Hematopoietic multipotent progenitor cell treated with erythropoietin and hydrocortisone succinate and interleukin-3 and kit ligand, for 17 days (in vitro differentiated cells): ENCODE measurements around the gene CDC14B.
"Not testable (repeated sequence)": the region's sequence is repeated elsewhere in the genome, so short reads cannot be mapped to it uniquely, and the experiment has no call there.

ENCODE experiments used
- DNase-seq: peaks from one replicate; pipeline ENCODE4 v3.0.0-alpha.2; 2015; ENCODE audit warnings: low spot score

Gene CDC14B

GRCh38 chr9:96621618-96622017 lies 2.0 kb upstream of the CDC14B start:
- DNase-seq = no peak

- DNase-seq = no peak
These were observed 1.2 kb upstream of the CDC14B start for GRCh38 chr9:96620832-96621269.

DNA sequence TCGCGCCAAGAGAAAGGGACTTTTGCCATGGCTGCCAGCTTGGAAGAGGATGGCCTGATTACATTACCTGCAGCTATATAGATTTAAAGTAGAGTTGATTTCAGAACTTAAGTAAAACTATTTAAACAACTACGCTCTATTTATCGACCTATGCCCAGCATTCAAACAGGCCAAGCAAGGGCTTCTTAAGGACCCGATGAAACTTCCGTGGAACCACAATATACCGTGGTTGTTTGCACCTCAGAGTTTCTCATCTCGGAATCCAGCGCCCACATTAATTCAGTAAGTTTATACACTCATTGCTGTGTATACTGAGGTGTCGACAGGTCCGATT lies 505 bp upstream of the CDC14B start:
- DNase-seq = no peak

DNA sequence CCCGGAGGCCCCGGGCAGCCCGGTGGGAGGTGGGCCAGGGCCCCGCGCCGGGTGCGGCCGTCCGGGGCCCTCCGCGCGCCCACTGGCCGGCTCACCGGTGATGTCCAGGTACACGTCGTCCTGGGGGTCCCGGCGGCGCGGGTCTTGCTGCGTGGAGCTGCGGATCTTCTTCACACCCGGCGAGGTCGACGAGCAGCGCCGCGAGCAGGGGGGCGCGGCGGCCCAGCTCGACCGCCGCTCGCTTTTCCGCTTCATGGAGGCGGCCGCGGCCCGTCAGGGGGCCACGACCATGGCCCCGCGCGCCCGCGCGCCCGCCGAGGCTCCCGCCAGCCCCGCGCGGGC lies 548 bp downstream of the CDC14B start:
- DNase-seq = no peak

GRCh38 chr9:96618209-96619123 lies 1.2 kb downstream of the CDC14B start:
- no peak for DNase-seq

GRCh38 chr9:96617439-96618185 lies 2.0 kb downstream of the CDC14B start:
- DNase-seq = no peak

GRCh38 chr9:96616817-96617438 lies 2.7 kb downstream of the CDC14B start:
- no peak for DNase-seq

- no peak for DNase-seq
These were observed 4.2 kb downstream of the CDC14B start for GRCh38 chr9:96615411-96615810.

DNA sequence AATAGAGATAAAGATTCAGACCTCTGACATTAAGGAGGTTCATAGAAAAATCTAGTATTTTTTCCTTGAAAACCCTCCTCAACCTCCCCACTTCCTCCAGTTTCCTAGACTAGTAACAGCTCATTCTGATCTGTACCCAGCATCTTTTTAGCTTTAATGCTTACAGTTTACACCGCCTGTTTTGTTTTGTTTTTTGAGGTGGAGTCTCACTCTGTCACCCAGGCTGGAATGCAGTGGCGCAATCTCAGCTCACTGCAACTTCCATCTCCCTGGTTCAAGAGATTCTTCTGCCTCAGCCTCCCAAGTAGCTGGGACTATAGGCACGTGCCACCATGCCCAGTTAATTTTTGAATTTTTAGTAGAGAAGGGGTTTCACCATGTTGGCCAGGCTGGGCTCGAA lies 5.0 kb downstream of the CDC14B start:
- DNase-seq = not testable (repeated sequence)

- no peak for DNase-seq
These were observed 6.6 kb downstream of the CDC14B start for GRCh38 chr9:96612966-96613589.

- DNase-seq = no peak
These were observed 7.3 kb downstream of the CDC14B start for GRCh38 chr9:96612105-96612965.

GRCh38 chr9:96611302-96611701 lies 8.3 kb downstream of the CDC14B start:
- DNase-seq = no peak

GRCh38 chr9:96609732-96610131 lies 9.9 kb downstream of the CDC14B start:
- no peak for DNase-seq

GRCh38 chr9:96607971-96608370 lies 11.7 kb downstream of the CDC14B start:
- DNase-seq = no peak

DNA sequence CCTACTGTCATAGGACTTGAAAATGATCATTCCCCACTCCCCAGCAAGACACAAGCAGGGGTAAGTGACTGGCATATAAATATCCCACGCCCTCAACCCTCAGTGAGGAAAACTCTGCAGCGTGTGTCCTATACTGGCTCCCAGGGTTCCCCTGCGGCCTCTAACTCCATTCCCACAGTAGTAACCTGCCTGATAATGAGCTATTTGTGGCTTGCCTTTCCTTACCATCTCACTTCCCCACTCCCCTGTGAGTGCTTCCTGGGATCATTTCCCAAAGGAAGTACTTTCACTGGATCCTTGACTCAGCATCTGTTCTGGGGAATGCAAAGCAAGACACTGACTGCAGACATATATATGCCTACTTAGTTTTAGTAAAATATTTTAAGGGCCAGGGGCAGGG lies 14.3 kb downstream of the CDC14B start:
- DNase-seq = no peak

GRCh38 chr9:96604004-96604319 lies 15.7 kb downstream of the CDC14B start:
- DNase-seq = no peak

GRCh38 chr9:96603305-96604003 lies 16.2 kb downstream of the CDC14B start:
- no peak for DNase-seq

DNA sequence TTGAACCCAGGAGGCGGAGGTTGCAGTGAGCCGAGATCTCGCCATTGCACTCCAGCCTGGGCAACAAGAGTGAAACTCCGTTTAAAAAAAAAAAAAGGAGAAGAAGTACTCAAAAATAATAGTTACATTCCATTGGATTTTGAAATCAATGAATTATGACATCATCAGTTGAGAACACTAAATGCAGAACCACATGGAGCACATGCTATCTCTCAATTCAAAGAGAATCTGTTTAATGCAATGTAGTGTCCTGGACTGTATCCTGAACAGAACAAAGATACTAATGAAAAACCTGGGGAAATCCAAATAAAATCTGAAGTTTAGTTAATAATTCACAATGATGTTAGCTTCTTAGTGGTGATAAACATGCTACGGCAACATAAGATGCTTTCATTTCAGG lies 20.3 kb downstream of the CDC14B start:
- no peak for DNase-seq

DNA sequence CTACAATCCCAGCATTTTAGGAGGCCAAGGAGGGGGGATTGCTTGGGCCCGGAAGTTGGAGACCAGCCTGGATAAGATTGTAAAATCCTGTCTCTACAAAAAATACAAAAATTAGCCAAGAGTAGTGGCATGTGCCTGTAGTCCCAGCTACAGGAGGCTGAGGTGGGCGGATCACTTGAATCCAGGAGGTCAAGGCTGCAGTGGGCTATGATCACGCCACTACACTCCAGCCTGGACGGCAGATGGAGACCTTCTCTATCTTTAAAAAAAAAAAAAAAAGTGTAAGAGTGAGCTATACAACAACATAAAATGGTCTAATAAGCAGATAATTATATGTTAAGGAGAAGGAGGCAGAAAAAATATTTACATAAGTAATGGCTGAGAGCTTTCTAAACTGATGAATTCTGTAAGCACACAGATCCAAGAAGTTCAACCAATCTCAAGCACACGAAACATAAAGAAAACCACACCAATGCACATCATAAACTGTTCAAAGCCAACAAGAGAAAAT lies 23.0 kb downstream of the CDC14B start:
- no peak for DNase-seq

- no peak for DNase-seq
These were observed 32.0 kb downstream of the CDC14B start for GRCh38 chr9:96587338-96588315.
